Measurements from ENCODE around the gene YPEL2.
"Not testable (repeated sequence)": the region's sequence is repeated elsewhere in the genome, so short reads cannot be mapped to it uniquely, and the experiment has no call there.

The YPEL2 gene

GRCh38 chr17:59410049-59410437 lies 78.6 kb downstream of the YPEL2 start:
- no peak for DNase-seq

GRCh38 chr17:59412431-59412830 lies 81.0 kb downstream of the YPEL2 start:
- not testable (repeated sequence) for DNase-seq

- no peak for DNase-seq
Measured at GRCh38 chr17:59413014-59413766, 81.7 kb downstream of the YPEL2 start.

- no peak for DNase-seq
Measured at GRCh38 chr17:59415397-59415796, 83.9 kb downstream of the YPEL2 start.

GRCh38 chr17:59416184-59416583 lies 84.7 kb downstream of the YPEL2 start:
- no peak for DNase-seq

GRCh38 chr17:59417452-59417851 lies 86.0 kb downstream of the YPEL2 start:
- DNase-seq, result no peak

GRCh38 chr17:59418732-59419166 lies 87.3 kb downstream of the YPEL2 start:
- no peak for DNase-seq

GRCh38 chr17:59420901-59421300 lies 89.4 kb downstream of the YPEL2 start:
- DNase-seq, result no peak

- no peak for DNase-seq
Measured at GRCh38 chr17:59421722-59422121, 90.3 kb downstream of the YPEL2 start.

- DNase-seq, result peak; percentile 93
Measured at GRCh38 chr17:59423137-59423724, 91.8 kb downstream of the YPEL2 start.

- DNase-seq, result no peak
Measured at GRCh38 chr17:59423903-59424302, 92.4 kb downstream of the YPEL2 start.

GRCh38 chr17:59424331-59424730 lies 92.9 kb downstream of the YPEL2 start:
- no peak for DNase-seq

- DNase-seq, result peak; percentile 82
Measured at GRCh38 chr17:59425085-59425931, 93.9 kb downstream of the YPEL2 start.

- DNase-seq, result peak; percentile 8
Measured at GRCh38 chr17:59426031-59426430, 94.6 kb downstream of the YPEL2 start.

- peak; percentile 81 for DNase-seq
Measured at GRCh38 chr17:59427425-59427921, 96.0 kb downstream of the YPEL2 start.

GRCh38 chr17:59427996-59428395 lies 96.5 kb downstream of the YPEL2 start:
- peak; percentile 50 for DNase-seq

GRCh38 chr17:59428916-59429485 lies 97.5 kb downstream of the YPEL2 start:
- DNase-seq, result no peak

- DNase-seq, result no peak
Measured at GRCh38 chr17:59431601-59432000, 100.1 kb downstream of the YPEL2 start.

GRCh38 chr17:59432657-59433056 lies 101.2 kb downstream of the YPEL2 start:
- no peak for DNase-seq

GRCh38 chr17:59433586-59433985 lies 102.1 kb downstream of the YPEL2 start:
- no peak for DNase-seq

- no peak for DNase-seq
Measured at GRCh38 chr17:59434429-59434828, 103.0 kb downstream of the YPEL2 start.

- DNase-seq, result peak; percentile 87
Measured at GRCh38 chr17:59435238-59435637, 103.8 kb downstream of the YPEL2 start.

GRCh38 chr17:59436900-59437299 lies 105.4 kb downstream of the YPEL2 start:
- no peak for DNase-seq

Data from fibroblast of skin of right biceps (primary cell).